ENCODE data around the gene GEMIN4. TPM values are rescaled to one million over a fixed set of nuclear protein-coding genes. Genes with fewer than 3 reads are reported as not detected.

GEMIN4 gene
- polyA plus RNA-seq, 3 donors, result 8.8 to 10.6 (median 10.1) TPM

GRCh38 chr17:742147-742793 is 9.8 kb downstream of the GEMIN4 start:
- no peaks in the 10 kb centered on the region for H4K20me1 ChIP-seq (ENCODE audit: insufficient read depth, low read length)
- no peaks in the 10 kb centered on the region for H3K9me3 ChIP-seq (replicated peaks in 1 of 2; ENCODE audit: control insufficient read depth in 1 of 2, insufficient read depth in 1 of 2, low read length in 2 of 2)
- no peak overlapping the region for H3K27ac Mint-ChIP-seq
- H3K27me3 Mint-ChIP-seq (ENCODE audit: low read depth in 3 of 3), result peaks cover 0 to 2% (median 0%) of the 10 kb centered on the region in 3 donors
- H3K4me2 ChIP-seq (replicated peaks; ENCODE audit: extremely low read depth, low read length, poor library complexity, severe bottlenecking), result no peak overlapping the region
- WGBS (ENCODE audit: insufficient coverage), result 97% methylated on average over 9 of the region's 11 CpGs
- H3K9me3 Mint-ChIP-seq, result no peaks in the 10 kb centered on the region
- peaks cover 18% of the 10 kb centered on the region in 2 donors for H3K4me1 ChIP-seq (ENCODE audit: control insufficient read depth in 1 of 2, insufficient read depth in 2 of 2, low read length in 2 of 2)
- no peak overlapping the region for H3K9ac ChIP-seq (ENCODE audit: insufficient read depth, low read length, poor library complexity, severe bottlenecking)
- peaks cover 18% of the 10 kb centered on the region for H3K4me1 Mint-ChIP-seq
- H3K27me3 ChIP-seq (ENCODE audit: control insufficient read depth in 2 of 2, insufficient read depth in 2 of 2, low read length in 2 of 2), result no peaks in the 10 kb centered on the region
- DNase-seq, result no peak
- H3K4me3 Mint-ChIP-seq, result no peak overlapping the region
- intact Hi-C loops (cut with micrococcal nuclease), result no loop called here
- no peak overlapping the region for H3K4me3 ChIP-seq (replicated peaks in 1 of 3; ENCODE audit: low read depth in 2 of 3, low read length in 3 of 3)
- H3K36me3 ChIP-seq (replicated peaks in 1 of 2; ENCODE audit: control insufficient read depth in 1 of 2, insufficient read depth in 2 of 2, low read length in 2 of 2), result peaks cover 36 to 54% of the 10 kb centered on the region in 2 donors
- peaks cover 61 to 62% of the 10 kb centered on the region in 2 donors for H3K36me3 Mint-ChIP-seq
- no peak overlapping the region for H3K27ac ChIP-seq (ENCODE audit: low read depth in 1 of 2, low read length in 2 of 2)
- H3K79me2 ChIP-seq (ENCODE audit: insufficient read depth, low read length), result peaks cover 7% of the 10 kb centered on the region
- TF ChIP-seq, protein P1, sequence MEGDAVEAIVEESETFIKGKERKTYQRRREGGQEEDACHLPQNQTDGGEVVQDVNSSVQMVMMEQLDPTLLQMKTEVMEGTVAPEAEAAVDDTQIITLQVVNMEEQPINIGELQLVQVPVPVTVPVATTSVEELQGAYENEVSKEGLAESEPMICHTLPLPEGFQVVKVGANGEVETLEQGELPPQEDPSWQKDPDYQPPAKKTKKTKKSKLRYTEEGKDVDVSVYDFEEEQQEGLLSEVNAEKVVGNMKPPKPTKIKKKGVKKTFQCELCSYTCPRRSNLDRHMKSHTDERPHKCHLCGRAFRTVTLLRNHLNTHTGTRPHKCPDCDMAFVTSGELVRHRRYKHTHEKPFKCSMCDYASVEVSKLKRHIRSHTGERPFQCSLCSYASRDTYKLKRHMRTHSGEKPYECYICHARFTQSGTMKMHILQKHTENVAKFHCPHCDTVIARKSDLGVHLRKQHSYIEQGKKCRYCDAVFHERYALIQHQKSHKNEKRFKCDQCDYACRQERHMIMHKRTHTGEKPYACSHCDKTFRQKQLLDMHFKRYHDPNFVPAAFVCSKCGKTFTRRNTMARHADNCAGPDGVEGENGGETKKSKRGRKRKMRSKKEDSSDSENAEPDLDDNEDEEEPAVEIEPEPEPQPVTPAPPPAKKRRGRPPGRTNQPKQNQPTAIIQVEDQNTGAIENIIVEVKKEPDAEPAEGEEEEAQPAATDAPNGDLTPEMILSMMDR (IDR thresholded peaks at IDR 0.05), result no peak
- no peak overlapping the region for H2AFZ ChIP-seq (ENCODE audit: insufficient read depth, low read depth, low read length, poor library complexity, severe bottlenecking)

- Mint-ChIP-seq H3K4me1 (peaks cover 18% of the 10 kb centered on the region), H3K27ac (peak overlapping the region; percentile 76 to 94 (median 91)), H3K4me3 (peak overlapping the region; percentile 67 to 82), H3K27me3 (ENCODE audit: low read depth in 3 of 3) (peaks cover 0 to 2% (median 0%) of the 10 kb centered on the region in 3 donors), H3K9me3 (peaks cover 0 to 1% (median 0%) of the 10 kb centered on the region in 7 donors), H3K36me3 (peaks cover 43 to 44% of the 10 kb centered on the region in 2 donors)
- Histone ChIP-seq H2AFZ (ENCODE audit: insufficient read depth, low read depth, low read length, poor library complexity, severe bottlenecking) (peak overlapping the region; percentile 54), H4K20me1 (ENCODE audit: insufficient read depth, low read length) (no peaks in the 10 kb centered on the region), H3K4me2 (replicated peaks; ENCODE audit: extremely low read depth, low read length, poor library complexity, severe bottlenecking) (peak overlapping the region; percentile 34), H3K4me1 (ENCODE audit: control insufficient read depth in 1 of 2, insufficient read depth in 2 of 2, low read length in 2 of 2) (peaks cover 18% of the 10 kb centered on the region in 2 donors), H3K27me3 (ENCODE audit: control insufficient read depth in 2 of 2, insufficient read depth in 2 of 2, low read length in 2 of 2) (no peaks in the 10 kb centered on the region), H3K9me3 (replicated peaks in 1 of 2; ENCODE audit: control insufficient read depth in 1 of 2, insufficient read depth in 1 of 2, low read length in 2 of 2) (no peaks in the 10 kb centered on the region), H3K27ac (ENCODE audit: low read depth in 1 of 2, low read length in 2 of 2) (peak overlapping the region; percentile 70 to 78), H3K9ac (ENCODE audit: insufficient read depth, low read length, poor library complexity, severe bottlenecking) (no peak overlapping the region), H3K36me3 (replicated peaks in 1 of 2; ENCODE audit: control insufficient read depth in 1 of 2, insufficient read depth in 2 of 2, low read length in 2 of 2) (peaks cover 18 to 36% of the 10 kb centered on the region in 2 donors), H3K4me3 (replicated peaks in 1 of 3; ENCODE audit: low read depth in 2 of 3, low read length in 3 of 3) (peak overlapping the region in 1 of 3 experiments; percentile 46), H3K79me2 (ENCODE audit: insufficient read depth, low read length) (no peaks in the 10 kb centered on the region)
- TF ChIP-seq, protein P1 (IDR thresholded peaks at IDR 0.05), result no peak
- WGBS (ENCODE audit: insufficient coverage), result 8% methylated on average over 13 of the region's 18 CpGs
- intact Hi-C loops (cut with micrococcal nuclease), result no loop called here
- DNase-seq, result peak; percentile 88 to 97 (median 89)
Measured at GRCh38 chr17:740240-741017, 11.6 kb downstream of the GEMIN4 start.

Measured in CD14-positive monocyte (primary cell).